CD4-positive, alpha-beta T cell treated with Interferon gamma for 1 hour (primary cell): ENCODE results near the gene TBC1D1.
"Not testable (repeated sequence)": the region's sequence is repeated elsewhere in the genome, so short reads cannot be mapped to it uniquely, and the experiment has no call there.

Source experiments
- DNase-seq: peaks from one replicate; pipeline ENCODE4 v3.0.0-alpha.2; 2020

Gene TBC1D1

GRCh38 chr4:37967736-37968135, 76.9 kb downstream of the TBC1D1 start:
- DNase-seq: no peak

DNA sequence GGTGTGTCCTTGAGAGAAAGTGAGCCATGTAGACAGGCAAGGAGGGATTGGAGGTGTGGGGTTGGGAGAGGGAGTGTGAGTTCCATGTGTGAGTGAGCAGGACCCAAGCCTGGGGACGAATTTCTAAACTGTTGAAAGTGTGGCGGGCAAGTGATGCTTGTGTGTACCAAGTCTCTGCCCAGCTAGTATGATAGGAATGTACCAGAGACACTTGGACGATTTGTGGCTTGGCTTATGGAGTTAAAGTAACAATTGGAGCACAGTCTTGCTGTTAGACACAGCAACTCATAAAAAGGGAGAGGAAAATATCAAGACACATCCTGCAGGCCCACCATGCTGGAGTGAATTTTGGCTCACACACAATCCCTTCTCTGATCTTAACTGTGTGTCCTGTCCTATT, 77.9 kb downstream of the TBC1D1 start:
- DNase-seq: no peak

DNA sequence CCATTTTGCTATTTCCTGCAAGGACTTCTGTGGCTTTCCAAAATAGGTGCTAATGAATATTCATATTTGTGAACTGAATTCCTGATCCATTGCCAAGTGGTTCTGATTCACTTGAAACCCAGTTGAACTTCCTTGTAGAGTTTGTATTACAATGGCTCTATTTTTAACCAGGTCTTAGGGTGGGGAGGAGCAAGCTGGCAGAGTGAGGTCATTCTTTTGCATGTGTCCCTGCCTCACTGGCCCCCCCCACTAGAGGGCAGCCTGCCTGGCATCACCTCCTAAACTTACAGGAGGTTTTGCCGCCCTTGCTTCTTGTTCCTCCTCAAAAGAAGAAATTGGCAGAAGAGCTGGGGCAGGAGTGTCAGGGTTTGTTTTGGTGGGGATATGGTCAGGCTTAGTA, 79.8 kb downstream of the TBC1D1 start:
- DNase-seq: peak; percentile 78

GRCh38 chr4:37971202-37971601, 80.3 kb downstream of the TBC1D1 start:
- no peak for DNase-seq

DNA sequence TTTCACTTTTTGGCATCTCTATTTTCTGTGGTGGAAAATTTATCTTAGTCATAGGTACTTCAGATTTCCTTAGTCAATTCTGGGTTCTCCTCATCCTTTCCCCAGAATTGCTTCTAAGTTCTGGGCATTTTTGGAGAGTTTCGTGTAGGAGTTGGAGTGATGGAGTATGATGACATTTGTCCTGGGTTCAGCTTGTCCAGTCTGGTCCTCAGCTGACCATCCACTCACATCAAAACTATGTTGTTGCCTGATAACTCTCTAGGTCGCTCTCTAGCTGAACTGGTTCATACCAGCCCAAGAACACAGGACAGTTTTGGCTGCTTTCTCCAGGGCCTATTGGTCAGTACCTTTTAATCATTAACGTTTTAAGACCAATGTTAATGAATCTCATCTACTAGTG, 82.6 kb downstream of the TBC1D1 start:
- DNase-seq: no peak

DNA sequence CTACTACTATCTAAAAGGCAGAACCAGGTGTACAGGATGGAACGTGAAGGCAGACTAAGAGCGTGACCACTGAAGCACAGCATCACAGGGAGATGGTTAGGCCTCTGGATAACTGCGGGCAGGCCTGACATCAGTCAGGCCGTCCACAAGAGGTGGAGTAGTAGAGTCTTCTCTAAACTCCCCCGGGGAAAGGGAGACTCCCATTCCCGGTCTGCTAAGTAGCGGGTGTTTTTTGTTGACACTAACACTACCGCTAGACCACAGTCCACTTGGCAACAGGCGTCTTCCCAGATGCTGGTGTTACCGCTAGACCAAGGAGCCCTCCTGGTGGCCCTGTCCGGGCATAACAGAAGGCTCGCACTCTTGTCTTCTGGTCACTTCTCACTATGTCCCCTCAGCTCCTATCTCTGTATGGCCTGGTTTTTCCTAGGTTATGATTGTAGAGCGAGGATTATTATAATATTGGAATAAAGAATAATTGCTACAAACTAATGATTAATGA, 84.5 kb downstream of the TBC1D1 start:
- not testable (repeated sequence) for DNase-seq

DNA sequence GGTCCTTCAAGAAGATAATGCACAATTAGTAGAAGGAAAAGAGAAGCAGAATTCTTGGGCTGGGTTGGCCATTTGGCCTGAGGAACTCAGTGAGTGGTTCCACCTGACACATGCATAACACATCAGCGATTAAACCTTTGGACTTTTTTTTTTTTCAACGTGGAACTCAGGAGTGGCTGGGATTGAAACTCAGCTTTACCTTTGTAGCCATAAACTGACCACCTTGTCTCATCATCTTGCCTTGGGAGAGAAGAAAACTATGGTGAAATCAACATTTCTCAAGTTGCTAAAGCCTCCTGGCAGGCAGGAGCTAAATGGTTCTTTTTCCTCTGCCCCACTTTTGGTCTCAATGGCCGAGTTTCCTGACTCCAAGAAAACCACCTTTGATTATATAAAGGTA, 85.6 kb downstream of the TBC1D1 start:
- no peak for DNase-seq

DNA sequence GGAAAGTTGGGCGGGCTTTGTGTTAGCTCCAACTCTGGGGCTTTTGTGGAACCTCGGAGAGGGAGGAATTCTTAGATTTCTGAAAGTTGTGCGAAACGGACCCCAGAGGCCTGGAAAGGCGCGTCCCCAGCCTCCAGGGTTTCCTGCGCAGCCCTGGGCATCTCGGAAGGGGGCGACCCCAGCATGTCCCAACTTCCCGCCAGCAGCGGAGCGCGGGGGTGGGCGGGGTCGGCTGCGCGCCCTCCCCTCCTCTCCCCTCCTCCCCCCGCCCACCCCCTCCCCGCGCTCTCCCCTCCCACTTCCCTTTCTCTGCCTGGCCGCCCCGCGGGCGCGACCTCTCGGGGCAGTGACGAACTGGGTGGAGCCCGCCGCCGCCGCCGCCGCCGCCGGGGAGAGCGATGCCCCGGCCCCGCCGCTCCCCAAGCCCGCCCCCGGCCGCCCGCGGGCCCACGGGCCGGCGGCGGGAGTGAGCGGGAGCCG, 86.1 kb downstream of the TBC1D1 start:
- DNase-seq: peak; percentile 86

DNA sequence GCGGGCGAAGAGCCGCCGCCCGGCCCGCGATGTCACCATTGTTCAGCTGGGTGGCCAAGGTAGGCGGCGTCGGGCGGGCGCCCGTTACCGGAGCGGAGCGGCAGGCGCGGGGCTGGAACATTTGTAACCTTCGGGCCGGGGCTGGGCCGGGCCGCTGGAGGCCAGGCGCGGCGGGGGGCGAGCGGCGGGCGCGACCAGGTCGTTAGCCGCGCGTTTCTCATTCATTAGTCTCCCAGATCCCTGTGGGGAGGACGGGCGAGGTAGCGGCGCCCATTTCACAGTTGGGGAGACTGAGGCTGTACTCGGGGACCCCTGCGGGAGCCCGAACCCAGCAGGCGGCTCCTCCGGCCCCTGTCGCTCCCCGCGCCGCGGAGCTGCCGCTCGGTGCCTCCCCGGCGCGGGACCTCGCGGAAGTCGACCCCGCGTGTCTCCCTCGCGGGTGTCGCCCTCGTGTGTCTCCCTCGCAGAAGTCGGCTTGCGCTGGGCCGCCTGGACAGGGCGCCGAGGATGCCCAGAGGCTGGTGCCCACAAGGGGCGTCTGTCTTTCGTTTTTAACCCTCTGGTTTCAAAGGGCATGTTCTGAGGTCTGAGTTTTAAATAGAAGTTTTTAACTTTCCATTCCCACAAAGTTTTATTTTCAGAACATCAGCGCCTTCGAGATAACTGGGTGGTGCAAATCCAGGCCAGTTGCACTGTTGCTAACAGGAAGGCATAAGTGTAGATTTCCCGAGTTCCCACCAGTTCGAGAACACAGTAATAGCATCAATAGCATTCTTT, 86.8 kb downstream of the TBC1D1 start:
- DNase-seq: peak; percentile 83

DNA sequence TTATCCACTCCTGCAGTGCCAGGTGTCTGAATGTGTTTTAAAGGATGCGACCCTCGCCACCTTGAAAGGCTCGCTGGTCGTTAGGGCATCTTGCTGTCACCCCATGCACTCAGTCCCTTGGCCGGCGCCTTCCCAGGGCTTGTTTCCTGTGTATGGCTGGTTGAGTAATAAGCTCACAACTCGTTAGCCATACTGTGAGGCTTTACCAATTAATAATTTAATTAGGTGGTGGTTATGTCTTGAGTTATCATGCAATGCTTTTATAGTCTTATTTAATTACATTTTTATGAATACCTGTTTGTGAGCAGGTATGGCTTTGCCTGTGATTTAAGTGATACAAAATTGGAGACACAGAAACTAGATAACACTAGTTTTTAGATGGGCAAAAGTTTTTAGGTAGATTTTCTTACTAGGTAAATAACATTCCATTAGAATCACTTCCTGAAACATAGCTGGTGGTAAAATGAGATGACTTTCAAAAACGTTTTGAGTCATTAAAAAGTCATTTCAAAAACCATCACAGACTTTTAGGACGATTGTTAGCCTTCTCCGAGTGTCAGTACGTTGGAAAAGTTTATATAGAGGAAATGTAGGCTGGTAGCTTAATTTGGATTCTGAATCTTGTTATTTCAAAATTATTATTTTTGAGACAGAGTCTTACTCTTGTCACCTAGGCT, 87.5 kb downstream of the TBC1D1 start:
- DNase-seq: no peak

DNA sequence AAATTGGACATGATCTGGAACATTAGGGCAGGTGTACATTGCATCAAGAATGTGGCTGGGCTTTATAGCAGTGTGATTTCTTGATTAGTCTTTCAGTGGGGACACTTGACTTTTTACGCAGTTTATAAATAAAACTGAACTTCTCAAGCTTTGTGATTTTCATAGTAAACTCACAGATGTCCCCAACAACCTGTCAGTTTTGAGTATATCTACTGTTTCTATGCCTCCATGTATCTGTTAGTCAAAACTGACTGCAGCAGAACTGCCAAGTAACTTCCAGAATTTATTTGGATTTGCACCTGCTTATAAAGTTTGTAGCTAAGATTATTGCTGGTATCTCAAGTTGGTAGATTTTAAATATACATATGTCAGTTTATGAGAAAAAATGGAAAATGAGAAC, 89.4 kb downstream of the TBC1D1 start:
- DNase-seq: no peak

DNA sequence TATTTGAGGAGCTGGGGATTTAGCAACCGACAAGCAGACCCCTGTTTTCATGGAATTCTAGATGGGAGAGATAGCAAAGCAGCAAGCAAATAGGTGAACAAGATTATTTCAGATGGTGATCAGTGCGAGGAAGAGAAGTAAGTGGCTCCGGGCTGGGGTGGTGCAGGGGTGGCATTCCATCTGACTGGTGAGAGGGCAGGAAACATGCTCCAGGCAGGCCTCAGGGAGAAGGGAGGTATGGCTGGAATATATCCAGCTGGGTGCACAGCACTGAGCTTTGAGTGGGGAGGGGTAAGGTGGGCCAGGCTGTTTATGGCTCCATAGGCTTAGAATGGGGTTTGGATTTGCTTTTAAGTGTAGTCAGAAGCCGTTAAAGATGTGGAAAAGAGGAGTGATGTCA, 90.5 kb downstream of the TBC1D1 start:
- DNase-seq: no peak

GRCh38 chr4:37981844-37982720, 91.2 kb downstream of the TBC1D1 start:
- no peak for DNase-seq

GRCh38 chr4:37982736-37983135, 91.9 kb downstream of the TBC1D1 start:
- DNase-seq: no peak

DNA sequence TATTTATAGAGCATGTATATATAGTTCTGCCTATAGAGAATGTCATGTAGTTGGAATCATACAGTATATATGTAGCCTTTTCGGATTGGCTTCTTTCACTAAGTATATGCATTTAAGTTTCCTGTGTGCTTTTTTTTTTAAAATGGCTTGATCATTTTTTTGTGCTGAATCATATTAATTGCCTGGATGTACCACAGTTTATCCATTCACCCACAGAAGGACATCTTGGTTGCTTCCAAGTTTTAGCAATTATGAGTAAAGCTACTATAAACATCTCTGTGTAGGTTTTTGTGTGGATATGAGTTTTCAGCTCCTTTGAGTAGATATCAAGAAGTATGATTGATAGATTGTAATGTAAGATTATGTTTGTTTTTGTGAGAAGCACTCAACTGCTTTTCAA, 93.1 kb downstream of the TBC1D1 start:
- DNase-seq: no peak

- no peak for DNase-seq
Observed at GRCh38 chr4:37985730-37986275, 94.9 kb downstream of the TBC1D1 start.

GRCh38 chr4:37988670-37989069, 97.8 kb downstream of the TBC1D1 start:
- no peak for DNase-seq

- DNase-seq: no peak
Observed at GRCh38 chr4:37989398-37990260, 98.7 kb downstream of the TBC1D1 start.

DNA sequence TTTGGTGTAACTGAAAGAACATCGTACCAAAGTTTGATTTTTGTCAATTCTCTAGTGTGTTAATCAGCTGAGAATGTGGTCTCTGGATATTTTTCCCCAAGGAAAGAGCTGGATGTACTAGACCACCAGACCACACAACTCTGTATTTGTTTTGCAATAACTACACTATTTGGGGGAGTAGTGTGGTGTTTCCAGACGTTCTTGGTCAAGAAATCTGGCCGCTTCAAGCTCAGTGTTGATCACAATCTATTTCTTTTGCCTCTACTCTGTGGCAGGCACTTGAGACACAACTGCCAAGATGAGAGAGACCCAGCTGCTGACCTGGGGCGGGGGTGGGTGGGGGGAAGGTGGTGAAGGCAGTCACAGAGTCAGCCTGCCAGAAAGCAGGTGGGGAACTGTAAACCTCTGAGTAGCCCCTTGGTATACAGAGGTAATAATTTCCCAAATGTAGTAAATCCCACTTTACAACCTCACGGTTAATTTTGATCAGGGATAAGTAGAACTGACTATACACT, 99.9 kb downstream of the TBC1D1 start:
- DNase-seq: no peak

DNA sequence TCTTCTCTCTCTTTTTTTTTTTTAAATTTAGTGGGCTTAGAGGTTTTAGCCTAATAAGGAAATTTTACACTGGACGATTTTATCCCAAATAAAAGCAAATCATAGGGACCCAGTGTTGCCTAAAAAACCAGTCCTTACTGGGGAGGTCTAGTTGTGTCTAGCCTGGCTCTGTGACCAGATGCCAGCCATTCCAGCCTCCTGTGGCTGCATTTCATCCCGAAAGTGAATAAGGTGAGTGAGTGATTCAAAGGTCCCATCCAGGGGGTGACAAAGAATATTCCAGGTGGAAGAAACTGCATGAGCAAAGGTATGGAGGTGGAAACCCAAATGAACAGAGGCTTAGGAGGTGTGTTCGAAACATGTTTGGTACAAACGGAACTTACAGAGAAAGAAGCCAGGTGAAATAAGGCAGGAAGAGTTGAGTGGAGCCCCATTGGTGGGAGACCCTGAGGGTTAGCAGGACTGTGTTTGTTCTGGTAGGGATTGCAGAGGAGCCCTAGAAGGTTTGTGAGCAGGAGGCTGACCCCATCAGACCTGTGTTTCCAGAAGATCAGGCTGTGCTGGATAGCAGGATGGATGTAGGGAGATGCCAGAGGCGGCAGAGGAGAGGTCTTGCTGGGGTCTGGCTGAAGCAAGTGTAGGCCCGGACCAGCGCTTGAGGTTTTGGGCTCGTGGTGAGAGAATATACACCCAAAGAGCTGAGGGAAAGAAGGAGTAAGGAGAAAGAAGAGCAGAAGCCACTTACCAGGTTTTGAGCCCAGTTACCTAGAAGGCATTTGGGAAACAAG, 100.9 kb downstream of the TBC1D1 start:
- no peak for DNase-seq

DNA sequence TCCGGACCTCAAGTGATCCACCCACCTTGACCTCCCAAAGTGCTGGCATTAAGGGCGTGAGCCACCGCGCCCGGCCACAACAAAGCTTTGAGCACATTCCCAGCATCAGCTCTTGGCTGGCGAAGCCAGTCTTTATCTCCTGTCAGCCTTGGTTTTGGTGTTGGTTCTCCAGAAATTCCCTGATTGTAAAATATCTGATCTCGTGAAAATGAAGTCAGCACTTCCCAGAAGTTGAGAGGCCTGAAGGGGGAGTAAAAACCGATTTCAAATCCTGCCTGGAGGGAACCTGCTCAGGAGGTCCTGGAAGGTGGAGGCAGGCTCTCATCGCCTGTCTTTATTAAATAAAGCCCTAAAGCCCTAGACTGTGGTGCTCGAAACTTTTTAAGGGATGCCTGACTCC, 102.9 kb downstream of the TBC1D1 start:
- no peak for DNase-seq
